Erythroblast (primary cell): Measurements from ENCODE around the gene HOXB4.

Source experiments
- GATA1 ChIP-seq: IDR thresholded peaks from 2 replicates; pipeline ENCODE4 v1.6.1; 2011; ENCODE audit warnings: low read depth, mild to moderate bottlenecking, control low read depth, low read length, moderate library complexity
- POLR2A ChIP-seq: IDR thresholded peaks from 2 replicates; pipeline ENCODE4 v1.6.1; 2011; ENCODE audit warnings: mild to moderate bottlenecking, low read length

- TF ChIP-seq POLR2A (peak; percentile 33), GATA1 (no peak)
Observed at GRCh38 chr17:48545022-48545375, 33.2 kb downstream of the HOXB4 start, which contains the start of gene HOXB2.
